HepG2 (cell line): ENCODE results near the gene ITGB8. TPM values are rescaled to one million over a fixed set of nuclear protein-coding genes. Genes with fewer than 3 reads are reported as not detected.

Source experiments
- ATAC-seq: fragments of 200-7000 bp; cut with Tn5 transposase; 3 replicates; pipeline ENCODE4 v1.9.1; 2020; ENCODE audit warnings: mild to moderate bottlenecking, moderate library complexity
- BruUV-seq: library from RNA; stranded (reverse); fragments of 400-500 nt; replicated peaks from 2 replicates; lab custom pipeline; 2021; lab: Mats Ljungman, UMichigan
- CTCF ChIA-PET: fragments of 300-600 bp; formaldehyde crosslinking; extraction: SDS; loops from one replicate; lab custom pipeline; 2021; ENCODE audit warnings: low total read pairs, inconsistent platforms, low intra/inter-chr PET ratio; lab: Yijun Ruan, JAX
- POLR2A ChIA-PET: fragments of 350-600 bp; sonication (Branson Sonifier 250); formaldehyde crosslinking; loops from one replicate; lab custom pipeline; 2020; ENCODE audit warnings: antibody characterized with exemption, inconsistent platforms; lab: Yijun Ruan, JAX
- DNase-seq: peaks from one replicate; pipeline ENCODE4 v3.0.0-alpha.2; 2015; ENCODE audit warnings: low spot score
- FAIRE-seq: peaks from 3 replicates; lab custom pipeline; 2011; peaks lifted over from hg19 to GRCh38; lab: Jason Lieb, UNC
- H2AFZ ChIP-seq: one replicate; pipeline ENCODE4 v1.6.1; 2011; ENCODE audit warnings: low read length, inconsistent platforms
- H3K27ac ChIP-seq: fragments of 300-600 bp; 3 replicates; pipeline ENCODE4 v1.8.0; 2011; ENCODE audit warnings: mixed run types, mild to moderate bottlenecking, mixed read lengths, low read length, inconsistent platforms; ENCODE audit not compliant: insufficient read depth; ENCODE audit errors: extremely low read length
- H3K27me3 ChIP-seq, 2 experiments: fragments of 200-600 bp in 1 of 2; 2 replicates in 1 of 2; 3 replicates in 1 of 2; pipeline versions ENCODE4 v1.6.0 to v1.8.0; 2011; ENCODE audit warnings: low read length in 2 of 2, mild to moderate bottlenecking in 2 of 2, moderate library complexity in 2 of 2, inconsistent platforms in 1 of 2; ENCODE audit not compliant: insufficient read depth in 2 of 2, control insufficient read depth in 1 of 2
- H3K36me3 ChIP-seq, 2 experiments: fragments of 200-600 bp in 1 of 2; replicated peaks in 1 of 2; 2 replicates in 1 of 2; 3 replicates in 1 of 2; pipeline versions ENCODE4 v1.5.1 to v1.8.0; 2011; ENCODE audit warnings: low read length in 2 of 2, inconsistent platforms in 1 of 2; ENCODE audit not compliant: insufficient read depth in 2 of 2, control insufficient read depth in 1 of 2
- H3K4me1 ChIP-seq: 2 replicates; pipeline ENCODE4 v1.5.1; 2012; ENCODE audit warnings: low read length, inconsistent platforms; ENCODE audit not compliant: insufficient read depth
- H3K4me2 ChIP-seq: 2 replicates; pipeline ENCODE4 v1.6.0; 2011; ENCODE audit warnings: low read depth, low read length, inconsistent platforms
- H3K4me3 ChIP-seq, 3 experiments: fragments of 200-600 bp in 1 of 3; sonication (generic), shearing (Covaris generic) in 1 of 3; replicated peaks in 1 of 3; 2 replicates each; pipeline ENCODE4 v1.5.1; 2011 to 2016; ENCODE audit warnings: low read length in 3 of 3, inconsistent platforms in 2 of 3, low read depth in 2 of 3, mild to moderate bottlenecking in 2 of 3, control low read depth in 1 of 3, mixed read lengths in 1 of 3; ENCODE audit not compliant: insufficient read depth in 1 of 3
- H3K79me2 ChIP-seq: one replicate; pipeline ENCODE4 v1.6.1; 2011; ENCODE audit warnings: low read length, inconsistent platforms; ENCODE audit not compliant: insufficient read depth
- H3K9ac ChIP-seq: 2 replicates; pipeline ENCODE4 v1.6.0; 2011; ENCODE audit warnings: mild to moderate bottlenecking, low read depth, low read length, inconsistent platforms; ENCODE audit not compliant: insufficient read depth
- H3K9me3 ChIP-seq: 2 replicates; pipeline ENCODE4 v1.5.1; 2012; ENCODE audit warnings: mild to moderate bottlenecking, low read length
- H4K20me1 ChIP-seq: 2 replicates; pipeline ENCODE4 v1.6.0; 2011; ENCODE audit warnings: inconsistent platforms, mild to moderate bottlenecking, low read length, moderate library complexity; ENCODE audit not compliant: insufficient read depth
- BCL6 ChIP-seq: IDR thresholded peaks from 2 replicates; pipeline ENCODE4 v1.6.1; 2016; ENCODE audit warnings: missing genetic modification reagents, missing compliant biosample characterization
- CC2D1A ChIP-seq: sonication (generic); formaldehyde crosslinking; IDR thresholded peaks from 2 replicates; pipeline ENCODE4 v1.8.1; 2023; ENCODE audit warnings: mild to moderate bottlenecking, missing genetic modification reagents
- FOSL2 ChIP-seq: sonication (generic); formaldehyde crosslinking; IDR thresholded peaks from 2 replicates; pipeline ENCODE4 v1.4.0; 2020; ENCODE audit warnings: missing genetic modification reagents
- NR2F6 ChIP-seq, 2 experiments: IDR thresholded peaks; 2 replicates each; pipeline ENCODE4 v1.6.1; 2016; ENCODE audit warnings: antibody characterized with exemption in 1 of 2, mild to moderate bottlenecking in 1 of 2
- SKI ChIP-seq: fragments of 450-650 bp; IDR thresholded peaks from one replicate; pipeline ENCODE4 v1.6.1; 2018; ENCODE audit warnings: mild to moderate bottlenecking; ENCODE audit not compliant: partially characterized antibody
- SOX13 ChIP-seq, 3 experiments: fragments of 450-650 bp in 1 of 3; sonication (generic) in 1 of 3; formaldehyde crosslinking in 1 of 3; IDR thresholded peaks in 2 of 3; conservative IDR thresholded peaks in 1 of 3; 2 replicates each; pipeline versions ENCODE4 v1.5.0 to v1.6.1; 2016 to 2020; ENCODE audit warnings: antibody characterized with exemption in 1 of 3, mild to moderate bottlenecking in 1 of 3, missing compliant biosample characterization in 1 of 3, missing genetic modification reagents in 1 of 3, moderate library complexity in 1 of 3
- TAF1 ChIP-seq: sonication (generic); formaldehyde crosslinking; IDR thresholded peaks from 2 replicates; pipeline ENCODE4 v1.4.0; 2020; ENCODE audit warnings: missing genetic modification reagents
- ZNF251 ChIP-seq: sonication (generic); formaldehyde crosslinking; IDR thresholded peaks from 2 replicates; pipeline ENCODE4 v1.9.0; 2021; ENCODE audit warnings: mild to moderate bottlenecking, missing genetic modification reagents
- ZNF644 ChIP-seq: IDR thresholded peaks from 2 replicates; pipeline ENCODE4 v1.6.1; 2016; ENCODE audit warnings: low read depth
- WGBS: methylation state at CpG from one replicate; pipeline ENCODE4 v1.1.6; 2017; ENCODE audit warnings: low lambda C conversion rate; 5-methylcytosine and 5-hydroxymethylcytosine counted together
- in situ Hi-C: cut with HindIII; loops from 2 replicates; pipeline ENCODE4 v1.10.0; 2017; ENCODE audit warnings: low pct_unique_long_range_greater_than_20kb; ENCODE audit not compliant: extremely low pct_ligation_motif_present
- intact Hi-C: fragments of 100-400 bp; cut with micrococcal nuclease; formaldehyde crosslinking; loops from one replicate; pipeline ENCODE4 v1.10.0; 2022; ENCODE audit not compliant: unreplicated experiment
- polyA plus RNA-seq, 8 experiments: library from polyadenylated mRNA; depleted of rRNA in 3 of 8; stranded (reverse) in 7 of 8; unstranded in 1 of 8; fragments of >200 nt; fragmentation: Illumina TruSeq in 4 of 8; extraction: Trizol in 4 of 8; gene quantifications; 2 replicates each; pipeline versions ENCODE4 v1.2.1 to v1.2.3, GENCODE V29; 2011 to 2016; ENCODE audit warnings: low read depth in 4 of 8, missing spikeins in 1 of 8, mixed read lengths in 1 of 8; ENCODE audit not compliant: insufficient read depth in 1 of 8
- total RNA-seq, 5 experiments: library from RNA; depleted of rRNA; stranded (reverse); fragments of >200 nt; fragmentation: Illumina TruSeq; extraction: Trizol; gene quantifications; 2 replicates each; pipeline ENCODE4 v1.2.3, GENCODE V29; 2016; ENCODE audit warnings: low read depth in 1 of 5
- TF ChIP-seq, protein P1 (sequence below): sonication (generic); formaldehyde crosslinking; IDR thresholded peaks from 2 replicates; pipeline ENCODE4 v1.9.0; 2022; ENCODE audit warnings: low read depth, missing genetic modification reagents
- TF ChIP-seq, protein P2 (sequence below): sonication (generic); formaldehyde crosslinking; IDR thresholded peaks from 2 replicates; pipeline ENCODE4 v1.4.0; 2020; ENCODE audit warnings: mild to moderate bottlenecking, missing genetic modification reagents, borderline replicate concordance
- TF ChIP-seq, protein P3 (sequence below): IDR thresholded peaks from 2 replicates; pipeline ENCODE4 v1.4.0; 2020; ENCODE audit warnings: mild to moderate bottlenecking, missing genetic modification reagents

The ITGB8 gene
- total and polyA plus RNA-seq, 2 of the 13 experiments (the other 11 are each of a cell fraction or from before 2014, with no cell fraction given), result 0.01 TPM; not detected in 1

DNA sequence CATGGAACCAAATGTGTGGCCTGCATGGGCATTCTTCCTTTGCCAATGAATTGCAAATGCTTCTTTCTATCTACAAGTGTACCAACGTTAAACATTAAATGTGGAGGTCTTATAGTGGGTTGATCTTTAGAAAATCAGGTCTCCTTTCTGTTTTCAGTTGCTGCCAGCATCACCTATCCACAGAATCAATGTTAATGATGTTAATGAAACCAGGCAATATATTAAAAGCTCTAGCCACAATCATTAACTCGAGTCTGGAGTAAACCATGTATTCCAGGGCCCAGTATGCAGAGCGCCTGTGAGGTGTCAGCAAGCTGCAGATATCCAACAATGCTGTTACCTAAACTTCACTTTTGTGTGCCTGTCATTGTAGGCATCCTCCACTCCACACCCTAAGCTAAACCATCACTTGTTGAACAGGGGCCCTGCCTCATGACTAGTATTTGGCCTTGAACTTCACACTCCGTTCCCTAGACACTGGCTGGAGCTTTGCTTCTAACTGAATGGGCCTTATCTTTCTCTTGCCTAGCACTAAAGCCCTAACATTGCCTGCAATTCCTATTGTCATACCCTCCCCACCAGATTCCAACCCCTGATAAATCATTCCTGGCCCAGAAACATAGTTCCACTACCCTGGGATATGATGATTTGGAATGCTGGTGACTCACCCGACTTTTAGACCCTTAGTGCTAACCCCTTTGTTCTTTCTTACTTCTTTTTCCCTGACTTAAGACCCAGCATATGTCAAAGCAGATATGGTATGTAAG lies 24.3 kb upstream of the ITGB8 start:
- intact Hi-C loops (loop anchor here (1.0 to 2.0 kb wide), 2 partner anchors 86 to 146 kb away; no protein-coding TSS in a partner anchor), in situ Hi-C loops (loop anchor here (25.0 kb wide), 1 partner anchor 544 kb away; the partner anchor contains the start of gene TMEM196)
- ChIA-PET CTCF (no interaction called here), POLR2A (no interaction called here)
- Histone ChIP-seq H2AFZ (no peak overlapping the region), H3K4me1 (peaks cover 33% of the 10 kb centered on the region), H3K9ac (no peak overlapping the region), H3K9me3 (no peaks in the 10 kb centered on the region), H4K20me1 (no peaks in the 10 kb centered on the region), H3K4me3 (no peak overlapping the region), H3K36me3 (no peaks in the 10 kb centered on the region), H3K27ac (no peak overlapping the region), H3K4me2 (no peak overlapping the region), H3K79me2 (no peaks in the 10 kb centered on the region), H3K27me3 (no peaks in the 10 kb centered on the region)
- no peak for FAIRE-seq
- ATAC-seq, result peak; percentile 74
- no TSS peak for BruUV-seq
- 1% methylated on average over 5 of the region's 5 CpGs for WGBS
- DNase-seq, result peak; percentile 62
- TF ChIP-seq NR2F6 (IDR thresholded peaks at IDR 0.05), result no peak
- no peak for TF ChIP-seq NR2F6 (CRISPR knock-in tag; IDR thresholded peaks at IDR 0.05)
- TF ChIP-seq TAF1 (CRISPR knock-in tag), result no peak
- TF ChIP-seq, protein P1, sequence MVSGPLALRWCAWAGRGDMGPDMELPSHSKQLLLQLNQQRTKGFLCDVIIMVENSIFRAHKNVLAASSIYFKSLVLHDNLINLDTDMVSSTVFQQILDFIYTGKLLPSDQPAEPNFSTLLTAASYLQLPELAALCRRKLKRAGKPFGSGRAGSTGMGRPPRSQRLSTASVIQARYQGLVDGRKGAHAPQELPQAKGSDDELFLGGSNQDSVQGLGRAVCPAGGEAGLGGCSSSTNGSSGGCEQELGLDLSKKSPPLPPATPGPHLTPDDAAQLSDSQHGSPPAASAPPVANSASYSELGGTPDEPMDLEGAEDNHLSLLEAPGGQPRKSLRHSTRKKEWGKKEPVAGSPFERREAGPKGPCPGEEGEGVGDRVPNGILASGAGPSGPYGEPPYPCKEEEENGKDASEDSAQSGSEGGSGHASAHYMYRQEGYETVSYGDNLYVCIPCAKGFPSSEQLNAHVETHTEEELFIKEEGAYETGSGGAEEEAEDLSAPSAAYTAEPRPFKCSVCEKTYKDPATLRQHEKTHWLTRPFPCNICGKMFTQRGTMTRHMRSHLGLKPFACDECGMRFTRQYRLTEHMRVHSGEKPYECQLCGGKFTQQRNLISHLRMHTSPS (CRISPR knock-in tag), result no peak
- TF ChIP-seq, protein P2, sequence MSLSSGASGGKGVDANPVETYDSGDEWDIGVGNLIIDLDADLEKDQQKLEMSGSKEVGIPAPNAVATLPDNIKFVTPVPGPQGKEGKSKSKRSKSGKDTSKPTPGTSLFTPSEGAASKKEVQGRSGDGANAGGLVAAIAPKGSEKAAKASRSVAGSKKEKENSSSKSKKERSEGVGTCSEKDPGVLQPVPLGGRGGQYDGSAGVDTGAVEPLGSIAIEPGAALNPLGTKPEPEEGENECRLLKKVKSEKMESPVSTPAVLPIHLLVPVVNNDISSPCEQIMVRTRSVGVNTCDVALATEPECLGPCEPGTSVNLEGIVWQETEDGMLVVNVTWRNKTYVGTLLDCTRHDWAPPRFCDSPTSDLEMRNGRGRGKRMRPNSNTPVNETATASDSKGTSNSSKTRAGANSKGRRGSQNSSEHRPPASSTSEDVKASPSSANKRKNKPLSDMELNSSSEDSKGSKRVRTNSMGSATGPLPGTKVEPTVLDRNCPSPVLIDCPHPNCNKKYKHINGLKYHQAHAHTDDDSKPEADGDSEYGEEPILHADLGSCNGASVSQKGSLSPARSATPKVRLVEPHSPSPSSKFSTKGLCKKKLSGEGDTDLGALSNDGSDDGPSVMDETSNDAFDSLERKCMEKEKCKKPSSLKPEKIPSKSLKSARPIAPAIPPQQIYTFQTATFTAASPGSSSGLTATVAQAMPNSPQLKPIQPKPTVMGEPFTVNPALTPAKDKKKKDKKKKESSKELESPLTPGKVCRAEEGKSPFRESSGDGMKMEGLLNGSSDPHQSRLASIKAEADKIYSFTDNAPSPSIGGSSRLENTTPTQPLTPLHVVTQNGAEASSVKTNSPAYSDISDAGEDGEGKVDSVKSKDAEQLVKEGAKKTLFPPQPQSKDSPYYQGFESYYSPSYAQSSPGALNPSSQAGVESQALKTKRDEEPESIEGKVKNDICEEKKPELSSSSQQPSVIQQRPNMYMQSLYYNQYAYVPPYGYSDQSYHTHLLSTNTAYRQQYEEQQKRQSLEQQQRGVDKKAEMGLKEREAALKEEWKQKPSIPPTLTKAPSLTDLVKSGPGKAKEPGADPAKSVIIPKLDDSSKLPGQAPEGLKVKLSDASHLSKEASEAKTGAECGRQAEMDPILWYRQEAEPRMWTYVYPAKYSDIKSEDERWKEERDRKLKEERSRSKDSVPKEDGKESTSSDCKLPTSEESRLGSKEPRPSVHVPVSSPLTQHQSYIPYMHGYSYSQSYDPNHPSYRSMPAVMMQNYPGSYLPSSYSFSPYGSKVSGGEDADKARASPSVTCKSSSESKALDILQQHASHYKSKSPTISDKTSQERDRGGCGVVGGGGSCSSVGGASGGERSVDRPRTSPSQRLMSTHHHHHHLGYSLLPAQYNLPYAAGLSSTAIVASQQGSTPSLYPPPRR, result no peak
- peak; percentile 67; the same call in 1 of the 2 replicates for TF ChIP-seq BCL6 (CRISPR knock-in tag)
- TF ChIP-seq SKI, result no peak
- no peak for TF ChIP-seq CC2D1A (CRISPR knock-in tag)
- no peak for TF ChIP-seq ZNF251
- TF ChIP-seq SOX13 (IDR thresholded peaks at IDR 0.05), result no peak
- TF ChIP-seq SOX13 (CRISPR knock-in tag; conservative IDR thresholded peaks at IDR 0.05 in 1 of 2, IDR thresholded peaks at IDR 0.05 in 1 of 2), result peak in 1 of 2 experiments; percentile 53; a peak in 2 of 4 replicates
- no peak for TF ChIP-seq ZNF644 (CRISPR knock-in tag)
- peak; percentile 54 for TF ChIP-seq FOSL2 (CRISPR knock-in tag)
- TF ChIP-seq, protein P3, sequence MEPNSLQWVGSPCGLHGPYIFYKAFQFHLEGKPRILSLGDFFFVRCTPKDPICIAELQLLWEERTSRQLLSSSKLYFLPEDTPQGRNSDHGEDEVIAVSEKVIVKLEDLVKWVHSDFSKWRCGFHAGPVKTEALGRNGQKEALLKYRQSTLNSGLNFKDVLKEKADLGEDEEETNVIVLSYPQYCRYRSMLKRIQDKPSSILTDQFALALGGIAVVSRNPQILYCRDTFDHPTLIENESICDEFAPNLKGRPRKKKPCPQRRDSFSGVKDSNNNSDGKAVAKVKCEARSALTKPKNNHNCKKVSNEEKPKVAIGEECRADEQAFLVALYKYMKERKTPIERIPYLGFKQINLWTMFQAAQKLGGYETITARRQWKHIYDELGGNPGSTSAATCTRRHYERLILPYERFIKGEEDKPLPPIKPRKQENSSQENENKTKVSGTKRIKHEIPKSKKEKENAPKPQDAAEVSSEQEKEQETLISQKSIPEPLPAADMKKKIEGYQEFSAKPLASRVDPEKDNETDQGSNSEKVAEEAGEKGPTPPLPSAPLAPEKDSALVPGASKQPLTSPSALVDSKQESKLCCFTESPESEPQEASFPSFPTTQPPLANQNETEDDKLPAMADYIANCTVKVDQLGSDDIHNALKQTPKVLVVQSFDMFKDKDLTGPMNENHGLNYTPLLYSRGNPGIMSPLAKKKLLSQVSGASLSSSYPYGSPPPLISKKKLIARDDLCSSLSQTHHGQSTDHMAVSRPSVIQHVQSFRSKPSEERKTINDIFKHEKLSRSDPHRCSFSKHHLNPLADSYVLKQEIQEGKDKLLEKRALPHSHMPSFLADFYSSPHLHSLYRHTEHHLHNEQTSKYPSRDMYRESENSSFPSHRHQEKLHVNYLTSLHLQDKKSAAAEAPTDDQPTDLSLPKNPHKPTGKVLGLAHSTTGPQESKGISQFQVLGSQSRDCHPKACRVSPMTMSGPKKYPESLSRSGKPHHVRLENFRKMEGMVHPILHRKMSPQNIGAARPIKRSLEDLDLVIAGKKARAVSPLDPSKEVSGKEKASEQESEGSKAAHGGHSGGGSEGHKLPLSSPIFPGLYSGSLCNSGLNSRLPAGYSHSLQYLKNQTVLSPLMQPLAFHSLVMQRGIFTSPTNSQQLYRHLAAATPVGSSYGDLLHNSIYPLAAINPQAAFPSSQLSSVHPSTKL (CRISPR knock-in tag), result peak; percentile 51; the same call in 1 of the 2 replicates
